NCI-H2107 treated with DMSO at 0.1 percent for 48 hours (cell line): Measurements from ENCODE around the gene DYRK2.

Source experiments
- DNase-seq: peaks from one replicate; lab custom pipeline; 2025; ENCODE audit not compliant: unreplicated experiment; lab: John Stamatoyannopoulos, UW

Gene DYRK2

GRCh38 chr12:67701121-67701520 is 52.6 kb downstream of the DYRK2 start:
- no peak for DNase-seq

DNA sequence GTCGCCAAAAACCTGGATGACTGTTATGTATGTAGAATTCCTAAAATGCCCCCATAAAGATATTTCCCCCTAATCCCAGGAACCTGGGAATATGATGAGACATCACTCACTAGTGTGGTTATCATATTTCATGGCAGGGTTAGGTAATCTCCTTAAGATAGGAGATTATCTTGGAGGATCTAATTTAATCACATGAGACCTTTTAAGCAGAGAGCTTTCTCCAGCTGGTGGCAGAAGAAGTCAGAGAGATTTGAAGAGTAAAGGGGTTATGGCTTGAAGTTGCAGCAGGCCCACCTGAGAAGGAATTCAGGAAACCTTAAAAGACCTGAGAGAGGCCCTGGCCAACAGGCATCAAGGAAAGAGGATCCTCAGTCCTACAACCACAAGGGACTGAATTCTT is 53.6 kb downstream of the DYRK2 start:
- no peak for DNase-seq

DNA sequence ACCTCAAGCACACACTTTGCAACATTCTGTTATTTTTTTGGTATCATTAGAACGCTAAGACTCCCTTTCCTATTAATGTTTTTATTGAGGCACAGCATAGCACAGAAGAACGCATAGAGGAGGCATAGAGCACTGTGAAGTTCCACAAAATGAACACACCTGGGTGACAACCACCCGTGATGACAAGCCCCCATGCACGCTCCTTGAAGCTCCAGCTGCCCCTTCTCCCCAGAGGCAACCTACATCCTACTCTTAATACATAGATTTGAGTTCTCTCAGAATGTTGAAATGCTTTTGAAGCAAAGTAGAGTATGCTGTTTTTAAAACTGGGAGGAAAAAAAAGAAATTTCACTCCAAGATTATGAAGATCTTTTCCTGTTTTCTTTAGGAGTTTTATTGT is 55.5 kb downstream of the DYRK2 start:
- DNase-seq, result no peak

DNA sequence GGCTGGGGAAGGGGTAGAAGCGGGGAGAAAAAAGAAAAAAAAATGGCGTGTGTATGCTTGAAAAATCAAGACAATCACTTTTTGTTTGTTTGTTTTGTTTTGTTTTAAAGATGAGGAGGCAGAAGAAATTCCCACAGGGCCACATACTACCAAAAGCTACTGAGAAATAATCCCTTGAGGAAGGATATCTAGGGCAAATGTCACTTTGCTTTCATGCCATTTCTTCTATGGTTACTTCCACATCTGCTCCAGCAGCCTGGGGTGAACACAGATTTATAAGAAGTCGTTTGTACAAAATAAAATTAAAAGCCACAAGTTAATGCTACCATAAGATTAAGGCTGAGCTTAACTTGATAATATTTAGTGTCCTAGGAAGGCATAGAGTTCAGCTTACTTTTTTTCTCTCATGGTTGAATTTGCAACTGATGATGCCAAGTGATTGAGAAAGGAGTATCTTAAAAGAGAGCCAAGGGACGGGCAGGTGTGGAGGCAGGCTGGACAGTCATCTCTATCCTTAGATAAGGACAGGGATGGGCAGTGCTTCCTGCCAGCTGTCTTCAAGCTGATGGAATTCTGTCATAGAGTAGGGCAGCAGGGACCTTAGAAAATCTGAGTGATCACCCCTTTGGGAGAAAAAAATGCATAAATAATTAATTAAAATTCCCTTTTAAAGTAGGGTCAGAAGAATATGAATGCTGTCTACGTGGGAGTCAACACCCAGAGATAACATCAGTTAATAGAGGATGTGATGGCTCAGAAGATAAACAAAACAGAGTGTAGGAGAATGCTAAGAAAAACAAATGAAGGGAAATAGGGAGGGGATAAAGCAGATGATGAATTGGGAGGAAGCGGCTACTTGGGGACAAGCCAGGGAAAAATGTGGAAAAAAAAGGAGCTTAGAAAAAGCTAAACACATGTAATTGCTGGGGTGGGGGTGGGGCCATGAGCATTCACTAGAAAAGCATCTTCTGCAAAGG is 57.1 kb downstream of the DYRK2 start:
- DNase-seq, result no peak

DNA sequence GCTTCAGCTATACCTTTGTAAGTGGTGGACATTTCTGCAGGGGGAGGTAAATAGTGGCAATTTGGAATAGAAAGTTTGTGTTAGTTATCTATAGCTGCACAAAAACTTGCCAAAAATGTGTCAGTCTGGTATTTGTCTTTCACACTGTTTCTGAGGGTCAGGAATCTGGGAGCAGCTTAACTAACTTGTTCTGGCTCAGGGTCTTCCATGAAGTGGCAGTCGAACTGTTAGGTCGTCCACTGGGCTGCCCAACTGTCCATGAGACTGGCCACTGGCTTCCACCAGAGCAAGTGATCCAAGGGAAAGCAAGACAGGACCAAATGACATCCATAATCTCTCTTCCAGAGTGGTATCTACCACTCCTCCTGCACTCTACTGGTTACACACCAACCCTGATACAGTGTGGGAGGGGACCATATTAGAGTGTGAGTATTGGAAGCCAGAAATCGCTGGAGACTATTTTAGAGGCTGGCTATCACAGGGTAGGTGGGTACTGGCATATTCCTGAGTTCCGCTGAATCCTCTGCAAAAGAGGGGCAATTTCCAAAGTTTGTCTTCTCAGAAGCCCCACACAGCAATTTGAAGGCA is 60.9 kb downstream of the DYRK2 start:
- DNase-seq, result no peak

- no peak for DNase-seq
Measured at GRCh38 chr12:67710582-67710981, 62.0 kb downstream of the DYRK2 start.

- no peak for DNase-seq
Measured at GRCh38 chr12:67712011-67712410, 63.5 kb downstream of the DYRK2 start.

- peak; percentile 15 for DNase-seq
Measured at GRCh38 chr12:67714648-67715047, 66.1 kb downstream of the DYRK2 start.
